Activated CD8-positive, alpha-beta T cell treated with anti-CD3 and anti-CD28 coated beads, Interleukin-2, amount 10 ng/mL, durations not matched to agents 7 days and 5 days (primary cell): ENCODE data around the gene OGA. TPM values are rescaled to one million over a fixed set of nuclear protein-coding genes. Genes with fewer than 3 reads are reported as not detected.

ENCODE experiments used
- ATAC-seq: fragments of 150-1000 bp; cut with Tn5 transposase; one replicate; pipeline ENCODE4 v1.10.0; 2021; ENCODE audit warnings: moderate library complexity
- CTCF ChIA-PET: fragments of 350-600 bp; sonication (Branson Sonifier 250); formaldehyde crosslinking; loops from one replicate; lab custom pipeline; 2021; ENCODE audit warnings: antibody characterized with exemption; lab: Charles Lee
- POLR2A ChIA-PET: fragments of 350-600 bp; sonication (Branson Sonifier 250); formaldehyde crosslinking; loops from one replicate; lab custom pipeline; 2021; ENCODE audit warnings: antibody characterized with exemption; lab: Charles Lee
- DNase-seq: peaks from one replicate; pipeline ENCODE4 v3.0.0-alpha.2; 2020
- H3K27ac Mint-ChIP-seq: one replicate; pipeline ENCODE4 v1.8.0; 2021; ENCODE audit warnings: mild to moderate bottlenecking, mixed read lengths
- H3K27me3 Mint-ChIP-seq: one replicate; pipeline ENCODE4 v1.8.0; 2021; ENCODE audit warnings: low read depth, mixed read lengths
- H3K36me3 Mint-ChIP-seq: one replicate; pipeline ENCODE4 v1.8.0; 2021; ENCODE audit warnings: low read depth, mixed read lengths
- H3K4me1 Mint-ChIP-seq: one replicate; pipeline ENCODE4 v1.8.0; 2021; ENCODE audit warnings: low read depth, mixed read lengths
- H3K4me3 Mint-ChIP-seq: one replicate; pipeline ENCODE4 v1.8.0; 2021; ENCODE audit warnings: mild to moderate bottlenecking, mixed read lengths
- H3K9me3 Mint-ChIP-seq: one replicate; pipeline ENCODE4 v1.8.0; 2022; ENCODE audit warnings: mixed read lengths; ENCODE audit not compliant: insufficient read depth
- total RNA-seq, 2 experiments: library from RNA; stranded (reverse); gene quantifications; one replicate each; pipeline ENCODE4 v1.2.3, GENCODE V29; 2021

OGA gene
- total RNA-seq, result 100 to 1,000 TPM; 122 to 129 TPM

GRCh38 chr10:101818119-101818871 is at the start of gene OGA:
TSS of gene OGA (minus strand) at chr10:101818444. CDS start at chr10:101818022, 422 bp downstream.
- H3K9me3 Mint-ChIP-seq, result no peaks in the 10 kb centered on the region
- H3K4me3 Mint-ChIP-seq, result peak within 1 kb of the TSS; percentile 96
- H3K27ac Mint-ChIP-seq, result peak within 1 kb of the TSS; percentile 99
- DNase-seq (peak; percentile 99), ATAC-seq (peak; percentile 93)
- H3K4me1 Mint-ChIP-seq, result peaks cover 31% of the 10 kb centered on the region
- H3K36me3 Mint-ChIP-seq, result peaks cover 31% of the 10 kb centered on the region
- ChIA-PET POLR2A (interaction anchor here (0.7 to 2.9 kb wide), 28 partner anchors 8 to 1447 kb away, joined by 3 to 49 read pairs (median 4); partner anchors contain the start of genes ARMH3, HPS6 and NPM3), CTCF (interaction anchor here (1.1 to 4.2 kb wide), 10 partner anchors 15 to 297 kb away, joined by 3 to 42 read pairs (median 5); partner anchors contain the start of gene NPM3)
- H3K27me3 Mint-ChIP-seq, result no peaks in the 10 kb centered on the region

- Mint-ChIP-seq H3K4me1 (peaks cover 3% of the 10 kb centered on the region), H3K36me3 (peaks cover 15% of the 10 kb centered on the region), H3K27me3 (no peaks in the 10 kb centered on the region), H3K9me3 (no peaks in the 10 kb centered on the region), H3K27ac (no peak overlapping the region), H3K4me3 (no peak overlapping the region)
- DNase-seq (no peak), ATAC-seq (no peak)
- ChIA-PET POLR2A (no interaction called here), CTCF (no interaction called here)
Observed at GRCh38 chr10:101867931-101868330, 49.7 kb upstream of the OGA start.

- H3K27me3 Mint-ChIP-seq, result no peaks in the 10 kb centered on the region
- H3K36me3 Mint-ChIP-seq, result peaks cover 25% of the 10 kb centered on the region
- H3K27ac Mint-ChIP-seq, result no peak overlapping the region
- H3K4me3 Mint-ChIP-seq, result no peak overlapping the region
- no peak for ATAC-seq
- ChIA-PET POLR2A (interaction anchor here (1.1 kb wide), 1 partner anchor 18 kb away, joined by 5 read pairs; no protein-coding TSS in a partner anchor), CTCF (interaction anchor here (1.2 to 7.3 kb wide), 8 partner anchors 13 to 214 kb away, joined by 3 to 58 read pairs (median 6); partner anchors contain the start of gene KCNIP2)
- no peak for DNase-seq
- H3K4me1 Mint-ChIP-seq, result peaks cover 9% of the 10 kb centered on the region
- peaks cover 8% of the 10 kb centered on the region for H3K9me3 Mint-ChIP-seq
Observed at GRCh38 chr10:101859530-101859929, 41.3 kb upstream of the OGA start.

- H3K27ac Mint-ChIP-seq, result no peak overlapping the region
- ATAC-seq (peak; percentile 42), DNase-seq (no peak)
- POLR2A ChIA-PET, result interaction anchor here (1.1 to 1.2 kb wide), 2 partner anchors 11 to 18 kb away, joined by 5 read pairs; no protein-coding TSS in a partner anchor
- H3K9me3 Mint-ChIP-seq, result peaks cover 8% of the 10 kb centered on the region
- H3K4me1 Mint-ChIP-seq, result peaks cover 6% of the 10 kb centered on the region
- peaks cover 18% of the 10 kb centered on the region for H3K36me3 Mint-ChIP-seq
- CTCF ChIA-PET, result interaction anchor here (1.0 to 7.3 kb wide), 12 partner anchors 12 to 214 kb away, joined by 3 to 58 read pairs (median 5); partner anchors contain the start of gene KCNIP2
- no peak overlapping the region for H3K4me3 Mint-ChIP-seq
- H3K27me3 Mint-ChIP-seq, result no peaks in the 10 kb centered on the region
Observed at GRCh38 chr10:101858723-101859500, 40.7 kb upstream of the OGA start.

GRCh38 chr10:101857802-101858476 is 39.7 kb upstream of the OGA start:
- no peak for DNase-seq

GRCh38 chr10:101856626-101857025 is 38.4 kb upstream of the OGA start:
- no peak for ATAC-seq
- Mint-ChIP-seq H3K27me3 (no peaks in the 10 kb centered on the region), H3K4me1 (peaks cover 11% of the 10 kb centered on the region), H3K36me3 (peaks cover 16% of the 10 kb centered on the region), H3K4me3 (no peak overlapping the region), H3K27ac (no peak overlapping the region), H3K9me3 (peaks cover 8% of the 10 kb centered on the region)
- POLR2A ChIA-PET, result interaction anchor here (1.3 kb wide), 1 partner anchor 15 kb away, joined by 3 read pairs; no protein-coding TSS in a partner anchor
- CTCF ChIA-PET, result interaction anchor here (0.6 to 7.3 kb wide), 7 partner anchors 9 to 286 kb away, joined by 3 to 58 read pairs (median 6); no protein-coding TSS in a partner anchor
- DNase-seq, result no peak

More at GRCh38 chr10:101857802-101858476, 39.7 kb upstream of the OGA start:
- Mint-ChIP-seq H3K27ac (no peak overlapping the region), H3K27me3 (no peaks in the 10 kb centered on the region), H3K4me3 (no peak overlapping the region), H3K36me3 (peaks cover 18% of the 10 kb centered on the region), H3K4me1 (peaks cover 11% of the 10 kb centered on the region), H3K9me3 (peaks cover 8% of the 10 kb centered on the region)
- CTCF ChIA-PET, result interaction anchor here (1.0 to 7.3 kb wide), 9 partner anchors 14 to 214 kb away, joined by 3 to 58 read pairs (median 6); partner anchors contain the start of gene KCNIP2
- POLR2A ChIA-PET, result interaction anchor here (1.2 kb wide), 1 partner anchor 12 kb away, joined by 5 read pairs; no protein-coding TSS in a partner anchor
- ATAC-seq, result no peak

GRCh38 chr10:101851411-101852116 is 33.3 kb upstream of the OGA start:
- POLR2A ChIA-PET, result no interaction called here

GRCh38 chr10:101850749-101851148 is 32.5 kb upstream of the OGA start:
- H3K27me3 Mint-ChIP-seq, result no peaks in the 10 kb centered on the region
- no peak for DNase-seq
- H3K27ac Mint-ChIP-seq, result no peak overlapping the region
- no peak overlapping the region for H3K4me3 Mint-ChIP-seq
- no peaks in the 10 kb centered on the region for H3K36me3 Mint-ChIP-seq
- no peak for ATAC-seq
- ChIA-PET CTCF (interaction anchor here (1.3 to 1.9 kb wide), 2 partner anchors 9 to 15 kb away, joined by 3 to 11 read pairs; no protein-coding TSS in a partner anchor), POLR2A (no interaction called here)
- H3K4me1 Mint-ChIP-seq, result peaks cover 10% of the 10 kb centered on the region
- H3K9me3 Mint-ChIP-seq, result no peaks in the 10 kb centered on the region

More at GRCh38 chr10:101851411-101852116, 33.3 kb upstream of the OGA start:
- peaks cover 10% of the 10 kb centered on the region for H3K4me1 Mint-ChIP-seq
- H3K9me3 Mint-ChIP-seq, result no peaks in the 10 kb centered on the region
- H3K27ac Mint-ChIP-seq, result no peak overlapping the region
- DNase-seq (no peak), ATAC-seq (no peak)
- CTCF ChIA-PET, result interaction anchor here (1.9 kb wide), 1 partner anchor 10 kb away, joined by 11 read pairs; no protein-coding TSS in a partner anchor
- no peaks in the 10 kb centered on the region for H3K27me3 Mint-ChIP-seq
- no peaks in the 10 kb centered on the region for H3K36me3 Mint-ChIP-seq
- H3K4me3 Mint-ChIP-seq, result no peak overlapping the region

- H3K27ac Mint-ChIP-seq, result peak overlapping the region; percentile 23
Observed at GRCh38 chr10:101848894-101849351, 30.7 kb upstream of the OGA start.

GRCh38 chr10:101848408-101848807 is 30.2 kb upstream of the OGA start:
- ChIA-PET CTCF (interaction anchor here (0.9 to 2.0 kb wide), 5 partner anchors 8 to 225 kb away, joined by 3 to 12 read pairs (median 3); no protein-coding TSS in a partner anchor), POLR2A (no interaction called here)
- Mint-ChIP-seq H3K4me3 (no peak overlapping the region), H3K27ac (no peak overlapping the region), H3K36me3 (no peaks in the 10 kb centered on the region), H3K27me3 (peaks cover 5% of the 10 kb centered on the region), H3K4me1 (peaks cover 16% of the 10 kb centered on the region), H3K9me3 (no peaks in the 10 kb centered on the region)
- ATAC-seq, result no peak
- no peak for DNase-seq

More at GRCh38 chr10:101848894-101849351, 30.7 kb upstream of the OGA start:
- POLR2A ChIA-PET, result no interaction called here
- Mint-ChIP-seq H3K4me3 (no peak overlapping the region), H3K36me3 (no peaks in the 10 kb centered on the region), H3K9me3 (no peaks in the 10 kb centered on the region), H3K4me1 (peaks cover 16% of the 10 kb centered on the region), H3K27me3 (peaks cover 5% of the 10 kb centered on the region)
- no peak for ATAC-seq
- DNase-seq, result no peak
- CTCF ChIA-PET, result interaction anchor here (0.9 to 2.0 kb wide), 7 partner anchors 8 to 224 kb away, joined by 3 to 12 read pairs (median 3); no protein-coding TSS in a partner anchor
